IPS DF 19.7 (cell line): ENCODE measurements around the gene SYT8.
"Not testable (repeated sequence)": the region's sequence is repeated elsewhere in the genome, so short reads cannot be mapped to it uniquely, and the experiment has no call there.

Source experiments
- DNase-seq: peaks from one replicate; pipeline ENCODE4 v3.0.0-alpha.2; 2013; ENCODE audit warnings: low read depth, low spot score

SYT8 gene, protein sequence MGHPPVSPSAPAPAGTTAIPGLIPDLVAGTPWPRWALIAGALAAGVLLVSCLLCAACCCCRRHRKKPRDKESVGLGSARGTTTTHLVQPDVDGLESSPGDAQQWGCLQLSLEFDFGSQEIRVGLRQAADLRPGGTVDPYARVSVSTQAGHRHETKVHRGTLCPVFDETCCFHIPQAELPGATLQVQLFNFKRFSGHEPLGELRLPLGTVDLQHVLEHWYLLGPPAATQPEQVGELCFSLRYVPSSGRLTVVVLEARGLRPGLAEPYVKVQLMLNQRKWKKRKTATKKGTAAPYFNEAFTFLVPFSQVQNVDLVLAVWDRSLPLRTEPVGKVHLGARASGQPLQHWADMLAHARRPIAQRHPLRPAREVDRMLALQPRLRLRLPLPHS

DNA sequence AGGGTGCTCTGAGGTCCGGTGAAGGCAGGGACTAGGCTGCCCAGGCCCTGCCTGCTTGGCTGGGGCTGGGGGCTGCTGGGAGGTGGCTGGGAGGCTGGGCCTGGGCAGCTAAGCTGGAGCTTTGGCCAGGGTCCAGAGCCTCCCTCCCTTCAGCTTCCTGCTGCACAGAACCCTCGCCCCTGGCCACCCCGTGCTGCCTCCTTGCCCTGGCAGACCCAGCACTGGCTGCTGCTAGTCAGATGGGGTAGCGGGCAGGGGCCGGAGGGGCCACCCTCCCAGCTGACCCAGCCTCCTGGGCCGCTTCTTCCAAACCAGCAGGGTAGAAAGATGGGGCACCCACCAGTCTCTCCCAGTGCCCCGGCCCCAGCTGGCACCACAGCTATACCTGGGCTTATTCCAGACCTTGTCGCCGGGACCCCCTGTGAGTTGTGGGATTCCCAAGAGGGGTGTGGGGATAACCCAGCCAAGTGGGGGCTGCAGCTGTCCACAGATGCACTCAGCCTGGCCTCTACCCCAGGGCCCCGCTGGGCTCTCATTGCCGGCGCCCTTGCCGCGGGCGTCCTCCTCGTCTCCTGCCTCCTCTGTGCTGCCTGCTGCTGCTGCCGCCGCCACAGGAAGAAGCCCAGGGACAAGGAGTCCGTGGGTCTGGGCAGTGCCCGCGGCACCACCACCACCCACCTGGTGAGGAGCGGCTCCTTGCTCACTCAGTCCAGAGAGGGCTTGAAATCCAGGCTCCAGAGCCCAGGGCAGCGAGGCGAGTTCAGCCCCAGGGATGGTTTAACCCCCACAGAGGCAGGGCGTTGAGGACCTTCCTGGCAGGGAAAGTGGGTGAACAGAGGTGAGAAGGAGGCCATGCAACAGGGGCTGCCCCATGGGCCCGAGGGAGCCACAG lies at the start of gene SYT8:
TSS of gene SYT8 (plus strand) at position 212 of the 892 bp plus-strand sequence. CDS start at position 328, 116 bp downstream.
- DNase-seq = no peak

DNA sequence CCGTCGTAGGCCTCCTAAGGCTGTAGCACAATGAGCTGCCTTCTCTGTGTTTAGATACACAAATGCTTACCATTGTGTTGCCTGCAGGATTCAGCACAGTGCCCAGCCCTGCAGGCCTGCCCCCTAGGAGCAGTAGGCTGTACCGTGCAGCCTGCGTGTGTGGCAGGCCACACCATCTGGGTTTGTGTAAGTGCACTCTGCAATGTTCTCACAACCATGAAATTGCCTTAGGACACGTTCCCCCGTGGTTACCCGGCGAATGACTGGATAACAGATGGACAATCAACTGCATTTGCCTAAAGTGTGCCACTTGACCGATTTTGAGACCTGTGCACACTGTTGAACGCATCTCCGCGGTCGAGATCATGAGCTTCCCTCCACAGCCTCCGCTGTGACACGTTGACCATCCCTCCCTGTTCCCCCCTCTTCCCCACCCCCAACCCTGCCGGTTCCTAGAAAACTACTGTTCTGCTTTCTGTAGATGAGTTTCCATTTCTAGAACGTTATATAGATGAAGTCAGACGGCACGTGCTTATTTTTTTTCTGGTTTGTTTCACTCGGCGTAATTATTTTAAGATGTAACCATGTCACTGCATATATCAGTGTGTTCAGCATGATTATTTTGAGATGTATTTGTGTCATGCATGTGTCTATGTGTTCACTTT lies 48.9 kb upstream of the SYT8 start:
- no peak for DNase-seq

DNA sequence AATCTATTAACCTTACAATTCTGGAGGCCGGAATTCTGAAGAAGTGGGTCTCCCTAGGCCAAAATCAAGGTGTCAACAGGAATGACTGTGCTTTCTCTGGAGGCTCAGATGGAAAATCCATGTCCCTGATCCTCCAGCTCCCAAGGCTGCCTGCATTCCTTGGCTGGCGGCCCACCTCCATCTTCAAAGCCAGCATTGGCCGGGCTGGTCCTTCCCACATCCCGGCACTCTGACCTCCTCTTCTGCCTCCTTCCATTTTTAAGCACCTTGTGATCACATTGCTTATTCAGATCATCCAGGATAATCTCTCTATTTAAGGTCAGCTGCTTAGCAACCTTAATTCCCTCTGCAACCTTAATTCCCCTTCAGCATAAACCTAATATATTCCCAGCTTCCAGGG lies 48.3 kb upstream of the SYT8 start:
- no peak for DNase-seq

DNA sequence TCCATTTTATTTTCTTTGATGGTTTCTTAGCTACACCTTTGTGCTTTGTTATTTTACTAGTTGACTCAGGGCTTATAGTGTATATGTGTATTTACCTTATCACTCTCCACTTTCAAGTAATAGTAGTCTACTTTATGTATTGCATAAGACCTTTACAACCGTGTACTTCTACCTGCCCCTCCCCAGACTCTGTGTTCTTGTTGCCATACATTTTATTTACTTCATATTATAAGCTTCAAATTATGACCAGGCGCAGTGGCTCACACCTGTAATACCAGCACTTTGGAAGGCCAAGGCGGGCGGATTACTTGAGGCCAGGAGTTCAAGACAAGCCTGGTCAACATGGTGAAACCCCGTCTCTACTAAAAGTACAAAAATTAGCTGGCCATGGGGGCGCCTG lies 42.9 kb upstream of the SYT8 start:
- DNase-seq = no peak

DNA sequence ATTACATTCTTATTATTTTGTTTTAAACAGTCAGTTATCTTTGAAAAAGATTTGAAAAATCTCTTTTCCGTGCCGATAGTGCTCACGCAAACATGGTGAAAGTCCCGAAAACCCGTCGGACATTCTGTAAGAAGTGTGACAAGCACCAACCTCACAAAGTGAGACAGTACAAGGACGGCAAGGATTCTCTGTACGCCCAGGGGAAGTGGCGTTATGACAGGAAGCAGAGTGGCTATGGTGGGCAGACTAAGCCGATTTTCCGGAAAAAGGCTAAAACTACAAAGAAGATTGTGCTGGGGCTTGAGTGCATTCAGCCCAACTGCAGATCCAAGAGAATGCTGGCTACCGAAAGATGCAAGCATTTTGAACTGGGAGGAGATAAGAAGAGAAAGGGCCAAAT lies 42.3 kb upstream of the SYT8 start:
- no peak for DNase-seq

DNA sequence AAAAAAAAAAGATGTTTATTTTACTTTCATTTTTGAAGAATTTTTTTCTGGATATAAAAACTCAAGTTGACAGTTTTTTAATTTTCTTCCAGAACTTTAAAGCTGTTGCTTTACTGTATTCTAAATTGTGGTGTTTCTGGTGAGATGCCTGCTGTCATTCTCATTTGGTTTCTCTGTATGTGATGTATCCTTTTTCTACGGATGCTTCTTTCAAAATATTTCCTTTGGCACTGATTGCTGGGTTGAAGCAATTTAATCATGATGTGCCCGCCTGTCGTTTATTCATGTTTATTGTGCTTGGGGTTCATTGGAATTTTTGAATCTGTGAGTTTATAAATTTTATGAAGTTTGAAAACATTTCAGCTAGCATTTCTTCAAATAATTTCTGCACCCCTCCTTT lies 41.7 kb upstream of the SYT8 start:
- no peak for DNase-seq

DNA sequence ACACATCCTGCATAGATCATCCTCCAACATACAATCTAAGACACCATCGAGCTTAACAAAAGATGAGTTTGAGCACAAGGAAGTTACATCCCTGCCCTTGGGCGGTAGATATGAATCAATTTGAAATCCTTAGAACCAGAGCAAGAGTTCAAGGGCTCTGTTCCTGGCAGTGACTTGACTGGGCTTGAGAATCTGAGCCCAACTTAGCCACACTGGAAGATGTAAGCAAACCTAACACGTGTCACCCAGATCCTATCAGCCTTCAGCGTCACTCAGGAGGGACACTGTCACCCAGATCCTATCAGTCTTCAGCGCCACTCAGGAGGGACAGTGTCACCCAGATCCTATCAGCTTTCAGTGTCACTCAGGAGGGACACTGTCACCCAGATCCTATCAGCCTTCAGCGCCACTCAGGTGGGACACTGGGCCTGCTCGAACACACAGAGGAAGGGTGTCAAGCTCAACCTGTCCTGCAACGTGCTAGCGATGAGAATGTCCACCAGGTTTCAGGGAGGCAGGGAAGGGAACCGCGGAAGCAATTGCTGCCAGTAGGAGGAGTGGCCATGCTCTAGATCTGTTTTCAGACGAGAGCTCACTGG lies 38.3 kb upstream of the SYT8 start:
- no peak for DNase-seq

DNA sequence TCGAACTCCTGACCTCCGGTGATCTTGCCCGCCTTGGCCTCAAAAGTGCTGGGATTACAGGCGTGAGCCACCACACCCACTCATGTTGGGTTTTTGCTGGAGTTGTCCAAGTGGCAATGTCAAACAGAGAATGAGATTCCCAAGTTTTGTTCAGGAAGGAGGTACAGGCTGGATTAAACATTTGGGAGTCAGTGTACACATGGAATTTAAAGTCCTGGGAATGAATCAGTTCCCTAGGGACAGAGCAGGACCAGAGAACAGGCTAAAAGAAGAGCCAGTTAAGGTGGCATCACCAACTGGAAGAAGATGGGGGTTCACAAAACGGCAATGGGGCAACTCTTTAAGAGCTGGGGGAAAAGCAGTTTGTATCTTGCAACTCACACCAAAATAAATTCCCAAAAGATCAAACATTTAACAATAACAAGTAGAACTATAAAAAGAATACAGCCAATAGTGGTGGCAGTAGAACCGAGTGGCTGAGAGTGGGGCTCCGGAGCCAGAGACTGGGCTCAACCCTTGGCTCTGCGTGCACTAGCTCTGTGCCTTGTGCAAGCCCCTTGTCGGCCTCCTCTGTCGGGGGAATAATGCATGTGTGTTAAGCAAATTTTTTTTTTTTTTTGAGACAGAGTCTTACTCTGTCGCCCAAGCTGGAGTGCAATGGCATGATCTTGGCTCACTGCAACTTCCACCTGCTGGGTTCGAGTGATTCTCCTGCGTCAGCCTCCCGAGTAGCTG lies 37.2 kb upstream of the SYT8 start:
- DNase-seq = no peak

DNA sequence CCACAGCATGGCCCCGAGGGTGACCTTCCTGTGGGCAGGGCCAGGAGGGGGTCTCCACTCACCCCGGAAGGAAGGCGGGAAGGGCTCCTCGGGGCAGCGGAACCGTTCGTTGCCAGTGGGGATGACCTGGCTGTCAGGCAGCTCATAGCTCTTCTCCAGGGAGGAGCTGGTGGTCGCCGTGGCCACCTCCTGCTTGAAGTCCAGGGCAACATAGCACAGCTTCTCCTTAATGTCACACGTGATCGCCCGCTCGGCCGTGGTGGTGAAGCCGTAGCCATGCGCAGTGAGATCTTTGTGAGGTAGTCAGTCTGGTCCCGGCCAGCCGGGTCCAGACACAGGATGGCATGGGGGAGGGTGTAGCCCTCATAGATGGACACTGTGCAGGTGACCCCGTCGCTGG lies 31.5 kb upstream of the SYT8 start:
- DNase-seq = no peak

DNA sequence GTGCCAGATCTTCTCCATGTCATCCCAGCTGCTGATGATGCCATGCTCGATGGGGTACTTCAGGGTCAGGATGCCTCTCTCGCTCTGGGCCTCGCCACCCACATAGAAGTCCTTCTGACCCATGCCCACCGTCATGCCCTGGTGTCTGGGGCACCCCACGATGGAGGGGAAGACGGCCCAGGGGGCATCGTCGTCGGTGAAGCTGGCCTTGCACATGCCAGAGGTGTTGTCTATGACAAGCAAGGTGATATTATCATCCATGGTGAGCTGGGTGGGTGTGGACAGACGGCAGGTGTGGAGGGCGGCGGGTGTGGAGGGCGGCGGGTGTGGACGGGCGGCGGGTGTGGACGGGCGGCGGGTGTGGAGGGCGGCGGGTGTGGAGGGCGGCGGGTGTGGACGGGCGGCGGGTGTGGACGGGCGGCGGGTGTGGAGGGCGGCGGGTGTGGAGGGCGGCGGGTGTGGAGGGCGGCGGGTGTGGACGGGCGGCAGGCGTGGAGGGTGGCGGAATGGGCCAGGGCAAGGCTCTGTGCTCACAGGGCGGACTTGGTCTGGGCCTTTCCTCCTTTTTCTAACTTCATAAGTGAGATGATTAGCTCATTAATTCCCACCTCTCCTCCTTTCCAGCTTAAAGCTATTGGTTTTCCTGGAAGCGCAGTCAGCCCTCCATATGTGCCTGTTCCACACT lies 30.8 kb upstream of the SYT8 start:
- not testable (repeated sequence) for DNase-seq

DNA sequence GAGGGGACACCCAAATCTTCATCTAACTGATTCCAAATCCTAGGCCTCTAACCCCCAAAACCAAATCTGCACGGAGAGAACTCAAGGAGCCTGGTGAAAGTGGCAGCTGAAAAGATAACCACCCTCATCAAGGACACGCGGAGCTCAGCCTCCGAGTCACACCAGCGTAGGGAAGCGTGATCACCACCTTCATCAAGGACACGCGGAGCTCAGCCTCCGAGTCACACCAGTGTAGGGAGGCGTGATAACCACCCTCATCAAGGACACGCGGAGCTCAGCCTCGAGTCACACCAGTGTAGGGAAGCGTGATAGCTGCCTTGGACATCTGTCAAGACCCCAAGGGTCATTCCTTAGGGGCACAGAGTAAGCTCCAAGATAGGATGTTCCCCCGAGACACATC lies 29.3 kb upstream of the SYT8 start:
- no peak for DNase-seq

DNA sequence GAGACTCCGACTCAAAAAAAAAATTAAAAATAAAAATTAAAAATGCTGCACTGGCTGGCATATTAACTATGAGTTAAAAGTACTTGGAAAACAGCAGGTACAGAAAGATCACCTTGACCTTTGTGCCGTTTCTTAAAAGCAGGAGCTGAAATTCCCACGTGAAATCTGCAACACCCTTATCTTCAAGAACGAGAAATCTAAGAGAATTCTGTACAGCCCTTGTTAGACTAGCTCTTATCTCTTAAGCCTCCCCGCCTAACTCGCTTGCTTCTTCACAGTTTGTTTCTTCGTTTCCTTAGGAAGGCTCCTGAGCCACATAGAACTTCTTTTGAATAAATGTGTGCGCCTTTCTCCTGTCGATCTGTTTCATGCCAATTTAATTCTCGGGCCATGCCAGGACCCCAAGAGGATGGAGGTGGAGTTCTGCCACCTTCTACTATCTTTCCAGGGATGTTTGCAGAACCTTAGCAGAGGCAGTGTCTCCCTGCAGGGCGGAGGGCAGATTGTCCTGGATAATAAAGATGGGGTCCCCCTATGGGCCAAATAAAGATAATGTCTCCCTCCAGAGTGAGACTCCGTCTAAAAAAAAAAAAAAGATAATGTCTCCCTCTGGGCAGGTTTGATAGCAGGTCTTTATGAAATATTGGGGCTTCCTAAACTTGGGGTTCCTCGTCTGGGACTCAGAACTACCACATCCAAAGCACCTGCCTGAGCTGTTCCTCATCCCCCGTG lies 27.4 kb upstream of the SYT8 start:
- DNase-seq = no peak

DNA sequence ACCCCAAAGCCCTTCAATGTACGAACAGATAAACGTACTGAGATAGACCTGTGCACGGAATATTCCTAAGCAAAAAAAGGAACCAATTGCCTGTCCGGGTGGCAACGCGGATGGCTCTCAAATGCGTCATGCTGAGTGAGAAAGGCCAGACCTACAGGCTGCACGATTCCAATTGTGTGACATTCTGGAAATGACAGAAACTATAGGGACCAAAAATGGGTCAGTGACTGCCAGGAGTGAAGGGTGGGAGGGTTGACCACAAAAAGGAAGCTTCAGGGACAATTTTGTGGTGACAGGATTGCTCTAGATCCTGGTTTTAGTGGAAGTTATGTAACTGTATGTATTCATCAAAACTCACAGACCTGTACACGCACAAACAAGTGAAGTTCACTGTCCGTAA lies 24.0 kb upstream of the SYT8 start:
- no peak for DNase-seq

DNA sequence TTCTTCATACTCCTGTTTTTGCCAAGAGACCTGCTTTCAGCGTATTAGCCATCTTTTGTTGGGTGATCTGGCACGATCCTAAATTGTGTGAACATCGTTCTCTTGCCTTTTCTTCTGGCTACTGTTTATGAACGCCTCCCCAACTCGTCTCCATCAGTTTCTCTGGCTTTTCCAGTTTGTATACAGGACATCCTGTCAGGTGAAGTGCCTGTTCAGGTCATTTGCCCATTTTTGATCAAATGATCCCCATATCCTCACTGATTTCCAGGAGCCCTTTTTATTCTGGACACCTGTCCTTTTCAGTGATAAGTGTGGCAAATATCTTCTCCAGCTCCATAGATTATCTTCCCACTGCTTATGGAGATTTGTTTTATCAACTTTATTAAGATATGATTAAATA lies 22.5 kb upstream of the SYT8 start:
- DNase-seq = no peak

DNA sequence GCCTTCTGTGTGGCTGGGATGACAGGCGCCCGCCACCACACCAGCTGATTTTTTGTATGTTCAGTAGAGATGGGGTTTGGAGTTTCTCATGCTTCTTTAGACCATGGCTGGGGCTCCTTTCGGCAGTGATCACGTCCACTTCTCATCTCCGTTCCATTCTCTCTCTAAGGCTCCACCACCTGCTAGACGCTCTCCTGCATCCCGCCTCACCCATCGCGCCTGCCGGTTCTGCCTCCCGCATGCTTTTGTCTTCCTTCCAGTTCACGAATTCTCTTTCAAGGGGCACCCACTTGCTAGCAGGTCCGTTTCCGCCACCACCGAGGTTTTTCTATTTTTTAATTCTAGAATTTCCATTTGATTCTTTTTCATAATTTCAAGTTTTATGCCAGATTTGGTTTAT lies 22.0 kb upstream of the SYT8 start:
- no peak for DNase-seq

DNA sequence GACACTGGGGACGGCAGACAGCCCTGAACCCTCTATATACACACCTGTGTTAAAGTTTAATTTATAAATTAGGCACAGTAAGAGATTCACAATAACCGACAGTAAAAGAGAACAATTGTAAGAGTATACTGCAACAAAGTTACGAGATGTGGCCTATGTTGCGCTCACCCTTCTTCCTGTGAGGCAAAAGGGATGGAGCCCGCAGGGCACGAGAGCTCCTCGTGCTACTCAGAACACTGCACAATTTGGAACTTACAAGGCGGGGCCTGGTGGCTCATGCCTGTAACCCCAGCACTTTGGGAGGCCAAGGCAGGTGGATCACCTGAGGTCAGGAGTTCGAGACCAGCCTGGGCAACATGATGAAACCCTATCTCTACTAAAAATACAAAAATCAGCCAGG lies 21.4 kb upstream of the SYT8 start:
- not testable (repeated sequence) for DNase-seq

DNA sequence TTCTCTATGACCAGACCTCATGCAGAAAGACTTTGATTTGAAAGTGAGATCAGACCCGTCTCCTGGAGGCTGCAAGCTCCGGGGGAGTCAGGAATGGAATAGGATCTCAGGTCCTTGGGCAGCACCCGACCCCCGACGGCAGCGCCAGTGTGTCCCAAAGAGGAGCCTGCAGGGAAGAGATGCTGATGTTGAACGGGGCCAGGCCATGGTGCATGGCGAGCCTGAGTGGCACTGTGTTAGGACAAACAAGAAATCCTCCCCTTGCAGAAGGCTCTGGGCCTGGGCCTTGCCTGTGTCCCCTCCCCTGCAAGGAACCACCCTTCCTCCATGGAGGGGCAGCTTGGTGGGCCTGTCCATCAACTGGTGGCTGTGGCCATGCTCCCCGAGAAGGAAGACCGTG lies 20.1 kb upstream of the SYT8 start:
- DNase-seq = no peak

DNA sequence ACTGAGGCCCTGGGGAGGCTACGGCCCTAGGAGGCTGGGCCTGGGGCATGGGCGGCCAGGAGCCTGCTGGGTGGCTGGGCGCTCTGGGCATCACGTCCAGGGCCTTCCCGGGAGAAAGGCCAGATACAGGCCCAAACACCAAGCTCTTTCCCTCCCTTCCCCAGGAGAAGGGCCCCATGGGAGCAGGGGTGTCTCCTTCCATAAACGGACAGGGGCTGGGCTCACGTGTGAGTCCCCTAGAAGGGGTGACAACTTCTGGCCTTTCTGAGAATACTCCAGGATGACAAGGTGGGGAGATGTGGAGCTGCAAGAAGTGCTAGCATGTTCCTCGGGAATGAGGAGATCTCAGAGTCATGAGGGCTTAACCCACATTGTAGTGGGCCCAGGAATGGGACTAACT lies 19.5 kb upstream of the SYT8 start:
- DNase-seq = no peak

DNA sequence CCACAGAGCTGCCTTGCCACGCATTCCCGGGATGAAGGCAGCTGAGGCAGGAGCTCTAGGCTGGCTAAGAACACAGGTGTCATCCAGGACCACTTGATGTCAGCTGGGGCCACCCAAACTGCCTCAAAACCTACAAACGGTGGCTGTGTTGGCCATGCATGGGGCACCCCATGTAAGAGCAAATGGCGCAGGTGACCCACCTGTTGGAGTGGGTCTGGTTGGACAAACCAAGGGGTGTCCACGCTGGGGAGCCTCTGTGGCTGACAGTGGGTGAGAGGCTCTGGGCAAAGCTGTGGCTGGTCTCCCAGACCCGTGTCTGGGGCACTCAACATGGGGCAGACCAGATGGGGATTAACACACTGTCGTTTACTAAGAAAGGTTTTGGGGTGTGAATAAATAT lies 19.0 kb upstream of the SYT8 start:
- DNase-seq = no peak

DNA sequence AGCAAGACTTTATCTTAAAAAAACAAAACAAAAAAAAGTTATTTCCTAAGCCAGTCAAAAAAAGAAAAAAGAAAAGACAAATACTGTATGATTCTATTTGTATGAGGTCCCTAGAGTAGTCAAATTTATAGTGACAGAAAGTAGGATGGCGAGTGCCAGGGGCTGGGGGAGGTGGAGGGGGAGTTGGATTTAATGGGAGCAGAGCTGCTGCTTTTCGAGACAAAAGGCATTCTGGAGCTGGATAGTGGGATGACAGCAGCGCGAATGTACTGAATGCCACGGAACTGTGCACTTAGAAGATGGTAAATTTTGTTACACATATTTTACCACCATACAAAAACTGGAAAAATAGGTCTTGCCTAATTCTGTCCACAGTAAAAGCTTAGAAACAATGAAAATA lies 17.8 kb upstream of the SYT8 start:
- no peak for DNase-seq
